GM18909 (cell line): ENCODE results near the gene RSRP1.

ENCODE experiments used
- ATAC-seq: cut with Tn5 transposase; IDR thresholded peaks from one replicate; pipeline ENCODE4 v1.9.1; 2021; ENCODE audit warnings: mild to moderate bottlenecking; ENCODE audit not compliant: unreplicated experiment, poor library complexity

The RSRP1 gene

DNA sequence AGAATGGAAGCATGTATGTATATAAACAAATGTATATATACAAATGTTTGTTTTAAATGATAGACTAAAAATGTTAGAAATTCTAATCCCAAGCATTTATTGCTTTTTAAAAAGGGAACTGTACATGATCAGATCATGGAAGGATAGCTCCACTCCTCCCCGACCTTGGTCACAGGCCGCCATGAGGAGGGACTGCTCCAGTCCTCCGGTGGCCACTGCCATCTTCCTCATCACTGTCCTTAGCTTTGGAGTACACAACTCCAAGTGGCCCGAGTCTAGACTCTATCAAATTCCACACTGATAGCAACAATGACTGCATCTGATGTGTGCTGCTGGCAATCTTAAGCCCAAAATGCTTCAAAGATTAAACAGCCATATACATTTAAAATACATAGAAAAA, 24.6 kb downstream of the RSRP1 start:
- no peak for ATAC-seq

DNA sequence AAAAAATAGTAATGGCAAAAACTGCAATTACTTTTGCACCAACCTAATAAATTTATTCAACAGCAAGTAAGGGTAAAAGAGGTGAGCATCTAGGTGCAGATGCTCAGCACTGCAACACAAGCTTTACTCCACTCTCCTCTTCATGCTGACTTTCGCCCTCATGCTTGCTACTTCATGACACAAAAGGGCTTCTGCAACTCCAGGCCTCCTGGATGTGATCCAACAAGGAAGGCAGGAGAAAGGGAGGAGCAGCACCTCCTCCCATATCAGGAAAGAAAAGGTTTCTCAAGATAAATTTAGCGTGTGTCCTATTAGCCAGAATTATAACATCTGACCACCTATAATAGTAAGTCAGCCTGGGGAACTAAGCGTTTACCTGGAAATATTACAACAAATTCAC, 26.6 kb downstream of the RSRP1 start:
- no peak for ATAC-seq

DNA sequence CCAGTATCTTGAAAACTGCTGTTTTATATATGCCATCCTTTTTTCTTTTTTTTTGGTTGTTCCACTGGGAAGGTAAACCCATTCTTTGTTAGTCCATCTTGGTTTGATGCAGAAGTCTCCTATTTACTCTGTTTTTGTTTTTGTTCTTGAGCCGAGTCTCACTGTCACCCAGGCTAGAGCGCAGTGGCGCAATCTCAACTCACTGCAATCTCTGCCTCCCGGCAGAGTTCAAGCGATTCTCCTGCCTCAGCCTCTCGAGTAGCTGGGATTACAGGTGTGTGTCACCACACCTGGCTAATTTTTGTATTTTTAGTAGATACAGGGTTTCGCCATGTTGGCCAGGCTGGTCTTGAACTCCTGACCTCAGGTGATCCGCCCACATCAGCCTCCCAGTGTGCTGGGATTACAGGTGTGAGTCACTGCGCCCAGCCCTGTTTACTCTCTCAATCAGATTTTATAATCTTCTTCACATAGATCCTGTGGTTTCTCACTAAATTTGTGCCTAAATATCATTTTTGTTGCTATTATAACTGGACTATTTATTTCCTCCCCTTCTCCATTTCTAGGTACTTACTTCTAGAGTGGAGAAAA, 27.5 kb downstream of the RSRP1 start:
- ATAC-seq, result no peak

GRCh38 chr1:25217598-25218232, 29.5 kb downstream of the RSRP1 start:
- ATAC-seq, result no peak

DNA sequence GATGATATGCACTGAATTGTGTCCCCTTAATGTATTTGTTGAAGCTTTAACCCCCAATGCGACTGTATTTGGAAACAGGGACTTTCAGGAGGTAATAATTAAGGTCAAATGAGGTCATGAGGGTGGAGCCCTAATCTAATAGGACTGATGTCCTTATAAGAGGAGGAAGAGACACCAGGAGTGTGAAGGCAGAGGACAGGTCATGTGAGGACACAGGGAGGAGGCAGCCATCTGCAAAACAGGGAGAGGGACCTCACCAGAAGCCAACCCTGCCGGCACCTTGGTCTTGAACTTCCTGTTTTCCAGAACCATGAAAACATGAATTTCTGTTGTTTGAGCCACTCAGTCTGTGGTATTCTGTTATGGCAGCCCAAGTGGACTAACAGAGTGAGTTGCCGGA, 30.2 kb downstream of the RSRP1 start:
- no peak for ATAC-seq

- ATAC-seq, result no peak
Observed at GRCh38 chr1:25216123-25216522, 31.1 kb downstream of the RSRP1 start.

DNA sequence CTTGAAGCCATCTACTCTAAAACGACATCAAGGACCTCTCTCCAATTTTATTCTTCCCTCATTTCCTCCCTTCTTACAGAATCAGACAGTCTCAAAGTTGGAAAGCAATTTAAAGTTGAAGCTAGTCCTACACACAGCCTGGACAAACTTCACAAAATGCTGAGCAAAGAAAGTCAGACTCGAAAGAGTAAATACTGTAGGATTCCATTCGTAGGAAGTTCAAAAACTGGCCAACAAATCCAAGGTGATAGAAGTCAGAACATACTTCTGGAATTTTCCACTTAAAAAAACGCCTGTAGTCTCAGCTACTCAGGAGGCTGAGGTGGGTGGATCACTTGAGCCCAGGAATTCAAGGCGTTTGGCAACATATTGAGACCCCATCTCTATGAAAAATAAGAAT, 34.5 kb downstream of the RSRP1 start:
- no peak for ATAC-seq

- ATAC-seq, result no peak
Observed at GRCh38 chr1:25210728-25211127, 36.5 kb downstream of the RSRP1 start.

- no peak for ATAC-seq
Observed at GRCh38 chr1:25209516-25209915, 37.7 kb downstream of the RSRP1 start.

- ATAC-seq, result no peak
Observed at GRCh38 chr1:25208561-25209222, 38.6 kb downstream of the RSRP1 start.

- ATAC-seq, result no peak
Observed at GRCh38 chr1:25208092-25208491, 39.2 kb downstream of the RSRP1 start.

DNA sequence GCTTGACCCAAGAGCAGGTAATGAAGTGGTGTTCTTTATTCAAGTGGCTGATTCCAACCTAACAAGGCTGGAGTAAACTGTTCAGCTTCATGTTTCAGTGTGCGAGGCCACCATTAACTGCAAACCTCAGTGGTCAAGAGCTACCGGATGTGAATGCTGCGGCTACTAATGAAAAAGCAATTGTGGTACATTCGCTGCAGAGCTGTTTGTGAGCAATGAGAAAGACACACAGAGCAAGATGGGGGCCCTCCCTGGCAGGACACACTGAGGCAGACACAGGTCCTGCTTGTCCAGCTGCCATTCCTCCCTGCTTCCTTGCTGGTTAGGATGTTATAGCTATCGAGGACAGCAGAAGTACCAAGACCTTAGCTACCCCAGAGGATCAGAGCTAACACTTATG, 41.1 kb downstream of the RSRP1 start:
- no peak for ATAC-seq

DNA sequence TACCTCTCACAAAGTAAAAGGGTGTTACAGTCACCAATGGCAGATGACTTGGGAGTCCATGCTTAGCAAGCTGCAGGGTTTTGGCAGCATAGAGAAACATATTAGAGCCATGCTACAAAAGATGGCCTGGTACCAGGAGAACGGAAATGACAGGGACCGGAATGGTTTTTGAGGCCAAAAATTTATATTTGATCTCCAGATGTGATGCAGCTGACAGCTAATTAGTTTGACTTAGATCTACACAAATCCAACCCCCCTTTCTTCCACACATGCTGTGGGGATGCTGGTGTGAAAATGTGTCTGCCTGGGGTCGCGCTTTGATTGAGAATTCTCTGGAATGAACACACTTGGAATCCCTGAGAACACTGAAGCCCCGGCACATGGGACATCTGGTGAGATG, 41.5 kb downstream of the RSRP1 start:
- ATAC-seq, result no peak

GRCh38 chr1:25204797-25205480, 42.3 kb downstream of the RSRP1 start:
- ATAC-seq, result no peak

- no peak for ATAC-seq
Observed at GRCh38 chr1:25201006-25201405, 46.2 kb downstream of the RSRP1 start.

DNA sequence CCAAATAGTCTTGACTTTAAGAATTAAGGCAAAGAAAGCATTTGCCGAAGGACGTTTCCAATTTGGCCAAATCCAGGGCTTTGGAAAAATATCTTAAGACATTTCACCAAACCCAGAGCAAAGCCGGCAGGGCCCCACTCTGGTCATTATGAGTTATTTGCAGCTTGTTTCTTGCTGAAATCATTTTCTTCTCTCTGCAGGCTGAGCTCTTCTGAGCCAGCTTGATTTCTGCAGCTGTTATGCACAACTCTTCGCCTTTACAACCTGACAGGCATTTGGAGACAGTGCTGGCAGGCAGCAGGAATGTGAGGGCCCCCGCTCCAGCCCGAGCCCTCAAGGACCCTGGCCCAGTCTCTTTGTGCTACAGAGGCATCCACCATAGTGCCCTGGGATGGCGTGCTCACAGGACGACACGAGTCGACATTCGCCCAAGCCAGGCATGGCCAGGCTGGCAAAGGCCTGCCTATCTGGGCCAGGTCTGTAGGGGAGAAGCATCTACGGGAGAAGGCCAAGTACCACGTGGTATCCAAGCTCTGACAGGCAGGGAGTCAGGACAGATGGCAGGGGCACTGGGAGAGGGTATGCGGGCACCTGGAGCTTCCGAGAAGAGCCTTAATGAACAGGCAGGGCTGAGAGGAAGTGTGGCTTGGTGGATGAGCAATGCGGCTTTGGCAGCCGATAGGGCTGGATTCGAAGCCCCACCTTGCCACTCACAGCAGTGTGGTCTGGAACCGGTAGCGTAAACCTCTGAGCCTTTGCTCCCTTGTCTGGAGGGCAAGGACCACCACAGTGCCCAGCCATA, 47.2 kb downstream of the RSRP1 start:
- ATAC-seq, result no peak

- no peak for ATAC-seq
Observed at GRCh38 chr1:25198663-25199252, 48.5 kb downstream of the RSRP1 start.

GRCh38 chr1:25197982-25198662, 49.1 kb downstream of the RSRP1 start:
- ATAC-seq, result no peak

- no peak for ATAC-seq
Observed at GRCh38 chr1:25197235-25197975, 49.8 kb downstream of the RSRP1 start.
